ENCODE measurements around the gene RAB29.

Gene RAB29

DNA sequence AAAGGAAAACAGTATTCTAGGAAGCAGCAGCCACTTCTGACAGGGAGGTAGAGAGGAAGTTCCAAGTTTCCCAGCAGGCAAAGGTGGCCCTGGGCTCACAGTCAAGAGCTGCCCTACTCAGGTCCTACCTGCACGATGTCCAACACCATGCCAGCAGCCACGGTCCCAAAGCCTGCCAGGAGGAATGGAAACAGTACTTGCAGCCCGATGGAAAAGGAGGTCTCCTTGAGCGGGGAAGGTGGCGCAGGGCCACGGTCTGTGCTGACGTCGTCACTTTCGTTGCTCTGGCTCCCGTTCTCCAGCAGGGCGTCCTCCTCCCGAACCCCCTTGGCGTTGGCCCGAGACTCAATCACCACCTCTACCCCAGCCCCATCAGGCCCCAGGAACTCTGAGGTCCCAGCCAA, 34.7 kb upstream of the RAB29 start:
- H3K27ac ChIP-seq: no peak overlapping the region
- peaks cover 76% of the 10 kb centered on the region for H3K27me3 ChIP-seq
- H3K4me3 ChIP-seq (ENCODE audit: low read depth in 1 of 2, low read length in 1 of 2): no peak overlapping the region
- no peaks in the 10 kb centered on the region for H3K36me3 ChIP-seq
- H3K4me1 ChIP-seq (ENCODE audit: control insufficient read depth in 1 of 2, insufficient read depth in 1 of 2, low read depth in 1 of 2, low read length in 1 of 2): peaks cover 7 to 16% of the 10 kb centered on the region in 2 experiments
- TF ChIP-seq, protein P1, sequence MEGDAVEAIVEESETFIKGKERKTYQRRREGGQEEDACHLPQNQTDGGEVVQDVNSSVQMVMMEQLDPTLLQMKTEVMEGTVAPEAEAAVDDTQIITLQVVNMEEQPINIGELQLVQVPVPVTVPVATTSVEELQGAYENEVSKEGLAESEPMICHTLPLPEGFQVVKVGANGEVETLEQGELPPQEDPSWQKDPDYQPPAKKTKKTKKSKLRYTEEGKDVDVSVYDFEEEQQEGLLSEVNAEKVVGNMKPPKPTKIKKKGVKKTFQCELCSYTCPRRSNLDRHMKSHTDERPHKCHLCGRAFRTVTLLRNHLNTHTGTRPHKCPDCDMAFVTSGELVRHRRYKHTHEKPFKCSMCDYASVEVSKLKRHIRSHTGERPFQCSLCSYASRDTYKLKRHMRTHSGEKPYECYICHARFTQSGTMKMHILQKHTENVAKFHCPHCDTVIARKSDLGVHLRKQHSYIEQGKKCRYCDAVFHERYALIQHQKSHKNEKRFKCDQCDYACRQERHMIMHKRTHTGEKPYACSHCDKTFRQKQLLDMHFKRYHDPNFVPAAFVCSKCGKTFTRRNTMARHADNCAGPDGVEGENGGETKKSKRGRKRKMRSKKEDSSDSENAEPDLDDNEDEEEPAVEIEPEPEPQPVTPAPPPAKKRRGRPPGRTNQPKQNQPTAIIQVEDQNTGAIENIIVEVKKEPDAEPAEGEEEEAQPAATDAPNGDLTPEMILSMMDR (IDR thresholded peaks at IDR 0.05): no peak
- no peaks in the 10 kb centered on the region for H3K9me3 ChIP-seq

DNA sequence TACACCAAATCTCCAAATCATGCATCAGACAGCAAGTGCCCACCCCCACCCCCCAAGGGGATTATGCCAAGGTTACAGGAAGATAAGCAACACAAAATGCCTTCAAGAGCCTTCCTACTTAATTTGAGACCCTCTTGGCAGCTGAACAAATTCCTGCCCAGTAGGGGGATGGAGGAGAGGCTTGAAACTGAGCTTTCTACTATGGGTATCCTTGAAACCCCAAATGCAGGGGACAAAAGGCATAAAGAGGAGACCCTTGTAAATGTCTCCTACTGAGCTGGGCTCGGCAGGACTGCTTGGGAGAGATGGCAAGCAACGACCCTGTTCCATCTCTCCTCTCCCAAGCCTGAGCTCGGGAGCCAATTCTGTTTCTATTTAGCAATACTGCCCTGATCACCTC, 34.2 kb upstream of the RAB29 start:
- TF ChIP-seq, protein P1 (IDR thresholded peaks at IDR 0.05): no peak

DNA sequence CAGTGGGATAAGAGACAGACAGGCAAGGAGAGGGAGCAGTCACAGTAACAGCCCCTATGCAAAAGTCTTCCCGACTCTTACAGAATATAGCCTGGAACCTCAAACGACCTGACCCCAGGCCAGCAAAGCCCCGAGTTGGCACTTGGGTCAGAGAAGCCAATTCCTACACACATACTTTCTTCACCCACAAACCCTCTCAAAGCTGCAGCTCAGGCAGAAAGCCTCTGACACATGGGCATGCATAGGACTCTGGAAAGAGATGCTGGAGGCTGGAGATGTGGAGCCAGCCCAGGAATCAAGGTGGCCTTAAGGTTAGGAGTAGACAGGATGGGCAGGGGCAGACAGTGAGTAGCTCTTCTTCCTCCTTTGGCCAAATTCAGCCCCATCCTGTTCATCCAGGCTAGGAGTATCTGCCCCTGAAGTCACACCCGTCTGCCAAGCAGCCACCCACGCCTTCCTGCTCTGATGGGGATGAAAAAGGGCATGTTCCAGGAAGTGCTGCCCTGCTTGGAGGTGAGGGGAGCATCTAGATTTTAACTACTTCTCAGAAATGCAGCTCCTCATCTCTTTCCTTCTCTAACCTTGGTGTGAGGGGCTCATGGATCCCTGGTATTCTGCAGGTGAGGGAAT, 29.9 kb upstream of the RAB29 start:
- Histone ChIP-seq H3K27me3 (peaks cover 40% of the 10 kb centered on the region), H3K9me3 (no peaks in the 10 kb centered on the region), H3K4me1 (ENCODE audit: control insufficient read depth in 1 of 2, insufficient read depth in 1 of 2, low read depth in 1 of 2, low read length in 1 of 2) (no peaks in the 10 kb centered on the region), H3K36me3 (no peaks in the 10 kb centered on the region), H3K4me3 (ENCODE audit: low read depth in 1 of 2, low read length in 1 of 2) (no peak overlapping the region), H3K27ac (no peak overlapping the region)
- TF ChIP-seq, protein P1 (IDR thresholded peaks at IDR 0.05): no peak

More for the DNA sequence above, 34.2 kb upstream of the RAB29 start:
- Histone ChIP-seq H3K9me3 (no peaks in the 10 kb centered on the region), H3K36me3 (no peaks in the 10 kb centered on the region), H3K27ac (no peak overlapping the region), H3K4me3 (ENCODE audit: low read depth in 1 of 2, low read length in 1 of 2) (no peak overlapping the region), H3K27me3 (peaks cover 76% of the 10 kb centered on the region), H3K4me1 (ENCODE audit: control insufficient read depth in 1 of 2, insufficient read depth in 1 of 2, low read depth in 1 of 2, low read length in 1 of 2) (peaks cover 7 to 16% of the 10 kb centered on the region in 2 experiments)

DNA sequence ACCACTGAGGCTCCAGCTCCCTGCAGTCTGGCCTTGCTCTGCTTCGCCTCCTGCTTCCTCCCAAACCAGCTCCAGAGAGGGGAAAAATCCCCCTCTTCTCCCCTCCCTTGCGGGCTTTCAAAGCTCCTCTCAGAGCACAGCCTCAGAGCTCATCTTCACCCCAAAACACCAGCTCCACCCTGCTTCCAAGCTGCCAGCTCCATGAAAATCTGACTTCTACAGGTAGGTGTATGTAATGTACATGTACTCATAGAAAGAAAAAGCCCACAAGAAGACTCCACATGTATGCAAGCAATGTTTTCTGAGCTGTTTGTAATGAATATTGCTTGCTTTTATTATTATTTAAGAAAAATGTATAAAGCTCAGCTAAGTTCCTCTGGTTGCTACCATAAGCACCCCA, 29.3 kb upstream of the RAB29 start:
- TF ChIP-seq, protein P1 (IDR thresholded peaks at IDR 0.05): no peak
- Histone ChIP-seq H3K4me1 (ENCODE audit: control insufficient read depth in 1 of 2, insufficient read depth in 1 of 2, low read depth in 1 of 2, low read length in 1 of 2) (no peaks in the 10 kb centered on the region), H3K4me3 (ENCODE audit: low read depth in 1 of 2, low read length in 1 of 2) (no peak overlapping the region), H3K9me3 (no peaks in the 10 kb centered on the region), H3K27ac (no peak overlapping the region), H3K36me3 (no peaks in the 10 kb centered on the region), H3K27me3 (peaks cover 34% of the 10 kb centered on the region)

DNA sequence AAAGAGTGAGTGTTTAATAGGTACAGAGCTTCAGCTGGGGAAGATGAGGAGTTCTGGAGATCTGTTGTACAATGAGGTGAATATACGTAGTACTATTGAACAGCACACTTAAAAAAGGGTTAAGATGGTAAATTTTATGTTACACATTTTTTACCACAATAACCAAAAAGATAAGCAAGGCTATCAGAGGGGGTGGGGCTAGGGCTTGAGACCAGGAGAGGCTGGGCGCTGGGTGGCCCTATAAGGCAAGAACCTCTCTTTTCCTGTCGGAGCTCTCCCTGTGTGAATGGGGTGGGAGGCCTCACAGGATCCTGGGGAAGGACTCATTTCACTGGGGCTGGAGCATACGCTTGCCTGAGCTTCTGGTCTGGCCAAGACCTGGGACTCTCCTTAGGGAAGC, 28.7 kb upstream of the RAB29 start:
- H3K4me1 ChIP-seq (ENCODE audit: control insufficient read depth in 1 of 2, insufficient read depth in 1 of 2, low read depth in 1 of 2, low read length in 1 of 2): no peaks in the 10 kb centered on the region
- H3K4me3 ChIP-seq (ENCODE audit: low read depth in 1 of 2, low read length in 1 of 2): no peak overlapping the region
- peaks cover 33% of the 10 kb centered on the region for H3K27me3 ChIP-seq
- TF ChIP-seq, protein P1 (IDR thresholded peaks at IDR 0.05): no peak
- H3K36me3 ChIP-seq: no peaks in the 10 kb centered on the region
- H3K9me3 ChIP-seq: no peaks in the 10 kb centered on the region
- no peak overlapping the region for H3K27ac ChIP-seq

Measured in neutrophil (primary cell).